Measurements from ENCODE around the gene CRTAP.
"Not testable (repeated sequence)": the region's sequence is repeated elsewhere in the genome, so short reads cannot be mapped to it uniquely, and the experiment has no call there.

CRTAP gene

GRCh38 chr3:33113772-33114621 lies at the start of gene CRTAP:
TSS of gene CRTAP (plus strand) at chr3:33114014. CDS start at chr3:33114078, 64 bp downstream.
- DNase-seq: peak; percentile 59

DNA sequence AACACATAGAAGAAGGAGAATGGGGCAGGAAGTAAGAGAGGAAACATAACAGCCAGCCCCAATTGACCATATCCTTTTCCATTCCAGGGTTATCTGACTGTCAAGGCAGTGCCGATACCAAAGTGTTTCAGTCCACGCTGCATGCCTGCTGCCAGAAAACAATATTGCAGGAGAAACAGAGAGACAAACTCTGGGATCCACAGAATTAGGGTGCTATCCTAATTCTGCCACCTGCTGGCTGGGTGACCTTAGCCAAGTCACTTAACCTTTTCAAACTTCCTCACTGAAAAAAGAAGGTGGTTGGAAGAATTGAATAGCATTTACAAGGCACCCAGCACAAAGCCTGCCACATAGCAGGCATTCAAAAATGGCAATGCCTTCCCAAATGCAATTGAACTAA lies 48.9 kb upstream of the CRTAP start:
- DNase-seq: no peak

DNA sequence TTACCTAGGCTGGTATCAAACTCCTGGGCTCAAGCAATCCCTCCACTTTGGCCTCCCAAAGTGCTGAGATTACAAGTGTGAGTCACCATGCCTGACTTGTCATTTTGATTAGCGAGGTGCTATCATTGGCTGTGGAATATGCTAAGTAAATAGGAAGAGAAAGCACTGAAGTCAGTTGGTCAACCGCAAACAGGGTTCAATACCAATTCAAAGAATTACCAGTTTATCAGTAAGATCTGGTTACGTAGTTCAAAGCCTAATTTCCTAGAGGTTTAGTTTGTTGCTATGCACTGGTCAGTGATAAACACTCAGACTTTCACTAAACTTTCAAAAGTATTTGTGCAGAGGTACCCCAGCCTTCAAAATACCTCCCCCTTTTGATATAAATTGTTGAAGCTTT lies 46.3 kb upstream of the CRTAP start:
- DNase-seq: no peak

DNA sequence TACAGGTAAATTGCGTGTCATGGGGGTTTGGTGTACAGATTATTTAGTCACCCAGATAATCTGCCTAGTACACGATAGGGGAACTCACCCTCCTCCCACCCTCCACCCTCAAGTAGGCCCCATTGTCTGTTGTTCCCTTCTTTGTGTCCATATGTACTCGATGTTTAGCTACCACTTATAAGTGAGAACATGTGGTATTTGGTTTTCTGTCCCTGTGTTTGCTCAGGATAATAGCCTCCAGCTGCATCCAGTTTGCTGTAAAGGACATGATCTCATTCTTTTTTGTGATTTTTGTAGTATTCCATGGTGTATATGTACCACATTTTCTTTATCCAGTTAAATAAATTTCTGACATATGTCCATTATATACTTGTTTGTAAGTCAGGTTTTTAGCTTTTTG lies 44.0 kb upstream of the CRTAP start:
- not testable (repeated sequence) for DNase-seq

GRCh38 chr3:33071181-33071580 lies 42.6 kb upstream of the CRTAP start:
- DNase-seq: no peak

- DNase-seq: no peak
These were observed 41.9 kb upstream of the CRTAP start for GRCh38 chr3:33071946-33072345.

DNA sequence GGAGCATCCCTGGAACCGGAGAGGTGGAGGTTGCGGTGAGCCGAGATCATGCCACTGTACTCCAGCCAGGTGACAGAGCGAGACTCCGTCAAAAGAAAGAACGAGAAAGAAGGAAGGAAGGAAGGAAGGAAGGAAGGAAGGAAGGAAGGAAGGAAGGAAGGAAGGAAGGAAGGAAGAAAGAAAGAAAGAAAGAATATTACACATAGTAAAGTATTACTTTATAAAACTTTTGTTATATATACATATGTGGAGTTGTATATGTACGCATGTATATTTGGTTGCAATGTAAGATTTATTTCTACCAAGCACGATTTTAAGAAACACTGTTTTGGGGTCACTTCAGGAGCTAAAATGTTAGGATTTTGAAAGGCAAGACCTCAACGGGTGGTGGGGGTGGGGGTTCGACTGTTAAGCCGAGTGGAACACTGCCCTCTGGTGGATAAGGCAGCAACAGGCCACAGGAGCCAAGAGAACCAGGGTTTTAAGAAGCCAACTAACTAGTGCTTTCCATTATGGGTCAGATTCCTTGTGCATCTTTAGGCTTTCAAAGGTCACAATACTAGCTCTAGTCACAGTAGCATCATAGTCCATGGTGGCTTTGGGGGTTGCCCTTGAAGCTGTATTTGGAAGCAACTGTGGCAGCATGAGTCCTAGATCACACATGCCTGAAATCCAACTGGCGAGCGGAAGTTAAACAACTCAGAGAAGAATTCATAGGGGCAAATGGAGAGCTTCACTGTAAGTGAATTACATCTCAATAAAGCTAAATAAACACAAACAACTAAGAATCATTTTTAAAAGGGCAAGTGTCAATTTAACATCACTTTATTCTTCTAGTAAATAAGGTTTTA lies 39.4 kb upstream of the CRTAP start:
- peak; percentile 17 for DNase-seq

- no peak for DNase-seq
These were observed 37.8 kb upstream of the CRTAP start for GRCh38 chr3:33075995-33076394.

DNA sequence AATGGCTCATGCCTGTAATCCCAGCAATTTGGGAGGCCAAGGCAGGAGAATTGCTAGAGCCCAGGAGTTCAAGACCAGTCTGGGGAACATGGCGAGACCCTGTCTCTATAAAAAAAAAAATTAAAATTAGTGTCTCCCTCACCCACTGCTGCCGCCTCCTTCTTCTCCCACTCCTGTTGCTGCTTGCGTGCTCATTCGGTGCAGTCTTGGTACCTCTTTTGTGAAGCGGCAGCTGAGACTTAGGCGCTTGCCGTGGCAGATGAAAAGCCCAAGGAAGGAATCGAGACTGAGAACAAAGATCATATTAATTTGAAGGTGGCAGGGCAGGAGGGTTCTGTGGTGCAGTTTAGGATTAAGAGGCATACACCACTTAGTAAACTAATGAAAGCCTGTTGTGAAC lies 36.9 kb upstream of the CRTAP start:
- DNase-seq: no peak

- no peak for DNase-seq
These were observed 35.8 kb upstream of the CRTAP start for GRCh38 chr3:33077976-33078375.

DNA sequence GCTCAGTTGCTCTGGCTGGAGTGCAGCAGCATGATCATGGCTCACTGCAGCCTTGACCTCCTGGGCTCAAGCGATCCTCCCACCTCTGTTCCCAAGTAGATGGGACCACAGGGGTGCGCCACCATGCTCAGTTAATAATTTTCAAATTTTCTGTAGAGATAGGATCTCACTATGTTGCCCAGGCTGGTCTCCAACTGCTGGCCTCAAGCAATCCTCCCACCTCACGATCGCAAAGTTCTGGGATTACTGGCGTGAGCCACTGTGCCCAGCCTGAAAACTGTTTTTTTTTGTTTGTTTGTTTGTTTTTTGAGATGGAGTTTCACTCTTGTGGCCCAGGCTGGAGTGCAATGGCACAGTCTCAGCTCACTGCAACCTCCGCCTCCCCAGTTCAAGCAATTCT lies 34.0 kb upstream of the CRTAP start:
- DNase-seq: not testable (repeated sequence)

- no peak for DNase-seq
These were observed 32.0 kb upstream of the CRTAP start for GRCh38 chr3:33081812-33082211.

DNA sequence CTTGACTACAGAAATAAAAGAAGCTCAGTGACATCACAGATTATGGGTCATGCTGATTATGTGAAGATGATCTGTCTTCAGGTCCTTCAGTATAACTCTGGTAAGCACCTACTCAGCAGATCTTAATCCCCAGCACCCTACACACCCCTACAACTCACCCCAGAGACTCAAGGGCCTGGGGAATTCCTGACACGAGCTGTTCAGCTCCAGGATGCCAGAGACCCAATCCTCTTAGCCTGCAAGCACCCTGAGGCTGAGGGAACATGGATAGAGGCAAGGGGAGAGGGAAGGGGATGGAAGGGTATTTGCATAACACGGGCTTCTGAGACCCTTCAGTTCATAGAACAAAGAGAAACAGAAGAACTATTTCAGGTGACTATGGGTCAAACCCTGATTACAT lies 29.9 kb upstream of the CRTAP start:
- no peak for DNase-seq

- DNase-seq: no peak
These were observed 25.1 kb upstream of the CRTAP start for GRCh38 chr3:33088691-33089090.

DNA sequence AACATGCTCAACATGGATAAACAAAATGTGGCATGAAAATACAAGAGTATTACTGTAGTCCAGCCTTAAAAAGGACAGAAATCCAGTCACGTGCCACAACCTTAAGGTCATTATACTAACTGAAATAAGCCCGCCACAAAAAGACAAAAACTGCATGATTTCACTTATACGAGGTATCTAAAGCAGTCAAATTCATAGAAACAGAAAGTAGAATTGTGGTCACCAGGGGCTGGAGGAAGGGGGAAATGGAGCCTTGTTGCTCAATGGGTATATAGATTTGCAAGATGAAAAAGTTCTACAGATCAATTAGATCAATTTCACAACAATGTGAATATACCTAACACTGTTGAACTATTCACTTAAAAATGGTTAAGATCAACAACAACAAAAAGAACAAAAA lies 24.3 kb upstream of the CRTAP start:
- DNase-seq: no peak

GRCh38 chr3:33091746-33092145 lies 22.1 kb upstream of the CRTAP start:
- DNase-seq: no peak

DNA sequence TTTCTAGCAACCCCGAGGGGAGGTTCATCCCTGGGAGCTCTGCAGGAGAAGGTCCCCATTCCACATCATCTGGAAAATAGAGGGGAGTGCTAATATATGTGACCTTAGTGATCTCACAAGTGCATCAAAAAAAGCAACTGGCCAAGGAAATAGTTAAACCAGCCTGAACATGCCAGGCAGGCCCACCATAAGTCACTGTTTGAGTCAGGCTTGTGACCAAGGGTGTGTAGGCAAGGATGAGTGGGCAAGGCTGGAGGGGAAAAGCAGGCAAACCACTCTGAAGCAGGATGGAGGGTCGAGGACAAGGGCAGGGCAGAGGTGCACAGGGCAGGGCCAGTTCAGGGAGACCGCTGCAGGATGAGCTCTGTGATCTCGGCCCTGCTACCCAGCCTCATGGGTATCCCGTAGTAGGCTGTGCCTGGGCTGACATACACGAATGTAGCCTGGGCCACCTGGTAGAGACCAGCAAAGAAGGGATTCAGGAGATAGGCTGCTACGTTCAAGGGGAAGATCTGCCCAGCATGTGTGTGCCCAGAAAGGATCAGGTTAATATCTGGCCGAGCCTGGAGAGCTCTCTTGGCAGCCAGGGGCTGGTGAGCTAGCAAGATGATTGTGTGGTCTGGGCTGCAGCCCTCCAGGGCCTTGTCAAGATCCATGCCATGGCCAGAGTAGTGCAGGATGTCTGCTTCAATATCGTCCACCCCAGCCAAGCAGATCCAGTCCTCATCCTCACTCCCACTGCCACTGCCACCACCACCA lies 21.1 kb upstream of the CRTAP start:
- DNase-seq: no peak

- DNase-seq: no peak
These were observed 20.0 kb upstream of the CRTAP start for GRCh38 chr3:33093847-33094246.

DNA sequence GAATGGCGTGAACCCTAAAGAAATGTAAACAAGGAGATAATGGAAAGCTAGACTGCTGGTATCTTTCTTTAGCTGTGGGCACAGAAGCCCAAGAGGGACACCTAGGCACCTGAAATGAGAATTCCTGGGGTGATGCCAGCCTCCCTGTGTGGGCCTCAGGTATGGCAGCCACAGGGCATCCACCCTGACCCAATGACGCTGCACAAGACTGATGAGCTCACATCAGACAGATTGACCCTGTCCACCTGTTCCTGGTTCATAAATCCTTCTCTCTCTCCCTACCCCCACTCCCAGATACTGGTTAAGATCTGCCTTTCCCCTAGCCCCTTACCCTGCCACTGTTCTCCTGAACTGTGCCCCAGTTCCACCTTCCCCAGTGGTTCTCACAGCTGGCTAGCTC lies 18.4 kb upstream of the CRTAP start:
- no peak for DNase-seq

GRCh38 chr3:33096093-33096868 lies 17.5 kb upstream of the CRTAP start:
- DNase-seq: no peak

DNA sequence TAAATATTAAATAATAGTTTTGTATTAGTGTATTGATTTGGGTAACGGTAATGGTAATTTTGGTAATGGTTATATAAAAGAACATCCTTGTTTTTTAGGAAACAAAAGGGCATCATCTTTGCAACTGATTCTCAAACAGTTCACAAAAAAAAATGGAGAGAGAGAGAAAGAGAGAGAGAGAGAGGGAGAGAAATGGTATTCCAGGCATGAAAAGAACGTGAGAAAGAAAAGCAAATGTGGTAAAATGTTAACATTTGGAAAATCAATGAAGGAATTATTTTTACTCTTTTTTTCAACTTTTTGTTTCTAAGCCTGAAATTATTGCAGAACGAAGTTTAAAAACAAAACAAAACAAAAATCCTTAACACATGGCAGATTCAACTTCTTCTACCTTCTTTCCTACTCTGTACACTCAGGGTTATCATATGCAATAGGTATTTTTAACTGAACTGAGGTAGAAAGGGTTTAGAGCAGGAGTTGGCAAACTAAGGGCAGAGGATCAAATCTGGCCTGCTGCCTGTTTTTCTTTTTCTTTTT lies 14.6 kb upstream of the CRTAP start:
- DNase-seq: no peak

- no peak for DNase-seq
These were observed 14.1 kb upstream of the CRTAP start for GRCh38 chr3:33099701-33100100.
